Psoas muscle (tissue), 8 donors: ENCODE results near the gene KLHL33. TPM values are rescaled to one million over a fixed set of nuclear protein-coding genes. Genes with fewer than 3 reads are reported as not detected.

ENCODE experiments used
- ATAC-seq, 4 donors: fragments of 200-7000 bp; cut with Tn5 transposase; one replicate each; pipeline ENCODE4 v1.9.1; 2020; ENCODE audit warnings: moderate library complexity in 3 of 4, mild to moderate bottlenecking in 2 of 4
- DNase-seq, 2 donors: peaks; one replicate each; pipeline ENCODE4 v3.0.0-alpha.2; 2020
- H3K27ac ChIP-seq: fragments of 200-600 bp; one replicate; pipeline ENCODE4 v1.8.0; 2022
- H3K27me3 ChIP-seq, 3 donors: fragments of 200-600 bp in 1 of 3; one replicate each; pipeline versions ENCODE4 v1.6.1 to v1.8.0; 2013 to 2022; ENCODE audit warnings: low read length in 2 of 3, mild to moderate bottlenecking in 2 of 3, moderate library complexity in 1 of 3; ENCODE audit not compliant: insufficient read depth in 3 of 3
- H3K36me3 ChIP-seq, 2 donors: fragments of 200-600 bp in 1 of 2; one replicate each; pipeline versions ENCODE4 v1.6.1 to v1.8.0; 2013 to 2022; ENCODE audit warnings: low read depth in 1 of 2, mild to moderate bottlenecking in 1 of 2, moderate library complexity in 1 of 2; ENCODE audit not compliant: insufficient read depth in 1 of 2
- H3K4me1 ChIP-seq: fragments of 200-600 bp; one replicate; pipeline ENCODE4 v1.8.0; 2022
- H3K4me3 ChIP-seq: fragments of 200-600 bp; one replicate; pipeline ENCODE4 v1.8.0; 2022; ENCODE audit warnings: mild to moderate bottlenecking
- H3K9me3 ChIP-seq: fragments of 200-600 bp; one replicate; pipeline ENCODE4 v1.8.0; 2022
- CTCF ChIP-seq: fragments of 200-600 bp; IDR thresholded peaks from one replicate; pipeline ENCODE4 v1.8.0; 2022; ENCODE audit warnings: antibody characterized with exemption
- WGBS, 3 donors: extraction: QIAGEN DNeasy Blood & Tissue Kit; methylation state at CpG; one replicate each; pipeline versions ENCODE4 v1.1.6 to v1.1.7; 2013; 5-methylcytosine and 5-hydroxymethylcytosine counted together
- intact Hi-C, 2 donors: fragments of 100-400 bp; cut with DNase I; formaldehyde crosslinking; loops; one replicate each; pipeline versions ENCODE4 v1.11.0 to v1.14.2; 2022
- polyA plus RNA-seq, 3 donors: library from polyadenylated mRNA; stranded (reverse); fragments of 200-250 nt; gene quantifications; one replicate each; pipeline ENCODE4 v1.2.3, GENCODE V29; 2013
- total RNA-seq, 4 donors: library from RNA; stranded (reverse); fragmentation: NEBNext Ultra II Directional in 2 of 4; extraction: Animal tissue kit (Norgen Biotek cat#: 25700) in 2 of 4; gene quantifications; one replicate each; pipeline versions ENCODE4 v1.2.1 to v1.2.4, GENCODE V29; 2021 to 2023
- donor health status: healthy with polysubstance abuse.
- donor health status: DM: no; HTN: no; CAD: no; lungs with moderate emphysema.
- donor health status: Bipolar disorder and iron deficiency.
- donor health status: healthy.
- donor health status: DM: yes; HTN: yes; CAD: no.
- donor health status: DM: no; HTN: no; CAD: no.
- donor health status: DM: no; HTN: no; CAD: no.
- donor health status: DM: yes; HTN: yes; CAD: no.

KLHL33 gene
- total and polyA plus RNA-seq, 7 donors: 0.30 to 19.5 (median 2.8) TPM

- H3K36me3 ChIP-seq: peaks cover 0 to 31% of the 10 kb centered on the region in 2 donors
- DNase-seq (no peak), ATAC-seq (no peak)
- H3K9me3 ChIP-seq: no peaks in the 10 kb centered on the region
- no peak overlapping the region for H3K27ac ChIP-seq
- WGBS, 3 donors: 18 to 33% (median 27%) methylated on average over 5 of the region's 5 CpGs
- TF ChIP-seq CTCF: no peak
- no peak overlapping the region for H3K4me3 ChIP-seq
- intact Hi-C loops: no loop called here
- H3K4me1 ChIP-seq: peaks cover 19% of the 10 kb centered on the region
- no peaks in the 10 kb centered on the region for H3K27me3 ChIP-seq
These were observed 7.2 kb downstream of the KLHL33 start for GRCh38 chr14:20428802-20429201.

DNA sequence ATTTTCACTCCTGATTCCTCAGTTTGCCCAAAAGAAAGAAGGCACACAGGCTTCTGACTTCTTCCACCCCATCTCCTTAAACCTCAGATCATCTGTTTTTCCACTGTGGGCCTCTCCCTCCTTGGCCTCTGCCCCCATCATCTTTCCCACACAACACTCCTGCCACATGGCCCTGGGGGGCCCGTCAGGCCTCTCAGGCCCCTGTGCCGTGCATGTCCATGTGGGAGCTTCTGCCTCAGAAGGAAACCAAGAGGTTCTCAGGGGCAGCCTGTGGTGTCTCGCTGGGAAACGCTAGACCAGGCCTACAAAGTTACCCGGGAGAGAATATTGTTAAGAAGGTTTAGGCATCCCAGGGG is 8.0 kb downstream of the KLHL33 start:
- ATAC-seq (no peak), DNase-seq (no peak)
- 75 to 81% (median 81%) methylated on average over 5 of the region's 5 CpGs for WGBS, 3 donors
- Histone ChIP-seq H3K27me3 (no peaks in the 10 kb centered on the region), H3K36me3 (peaks cover 0 to 40% of the 10 kb centered on the region in 2 donors), H3K4me3 (no peak overlapping the region), H3K9me3 (no peaks in the 10 kb centered on the region), H3K27ac (peak overlapping the region; percentile 53), H3K4me1 (peaks cover 15% of the 10 kb centered on the region)
- no peak for TF ChIP-seq CTCF
- intact Hi-C loops: no loop called here

- 77 to 85% (median 80%) methylated on average over 5 of the region's 5 CpGs for WGBS, 3 donors
- intact Hi-C loops: no loop called here
- H3K9me3 ChIP-seq: no peaks in the 10 kb centered on the region
- H3K4me1 ChIP-seq: peaks cover 15% of the 10 kb centered on the region
- no peak for TF ChIP-seq CTCF
- no peak for DNase-seq
- H3K27ac ChIP-seq: peak overlapping the region; percentile 53
- ATAC-seq: peak in 2 of 4 donors; percentile 40 to 48
- H3K36me3 ChIP-seq: peaks cover 0 to 44% of the 10 kb centered on the region in 2 donors
- no peaks in the 10 kb centered on the region for H3K27me3 ChIP-seq
- no peak overlapping the region for H3K4me3 ChIP-seq
These were observed 8.5 kb downstream of the KLHL33 start for GRCh38 chr14:20427231-20428009.

DNA sequence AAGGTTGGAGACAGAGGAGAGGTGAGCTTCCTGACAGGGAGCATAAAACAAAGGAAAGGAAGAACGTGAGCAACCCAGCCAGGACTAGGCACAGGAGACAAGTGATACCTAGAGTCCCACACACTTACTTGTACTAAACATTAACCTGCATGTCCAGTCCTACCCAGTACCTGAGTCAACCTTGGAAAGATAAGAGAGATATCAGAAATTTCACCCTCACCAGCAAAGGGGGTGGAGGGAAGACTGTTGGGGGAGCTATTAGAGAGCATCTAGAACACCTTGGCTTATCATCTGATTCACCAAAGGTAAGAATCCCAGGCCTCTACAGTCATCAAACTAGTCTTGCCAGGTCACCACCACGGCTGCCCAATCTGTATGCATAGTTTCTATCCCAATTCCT is 11.1 kb downstream of the KLHL33 start:
- WGBS, 3 donors: 26 to 61% (median 33%) methylated on average over 2 of the region's 2 CpGs
- no peak overlapping the region for H3K4me3 ChIP-seq
- H3K4me1 ChIP-seq: no peaks in the 10 kb centered on the region
- no peak overlapping the region for H3K27ac ChIP-seq
- H3K9me3 ChIP-seq: no peaks in the 10 kb centered on the region
- H3K36me3 ChIP-seq: peaks cover 0 to 40% of the 10 kb centered on the region in 2 donors
- ATAC-seq (no peak), DNase-seq (no peak)
- TF ChIP-seq CTCF: no peak
- no peaks in the 10 kb centered on the region for H3K27me3 ChIP-seq
- intact Hi-C loops: no loop called here

GRCh38 chr14:20422886-20423285 is 13.1 kb downstream of the KLHL33 start:
- no peak overlapping the region for H3K27ac ChIP-seq
- intact Hi-C loops: no loop called here
- TF ChIP-seq CTCF: no peak
- DNase-seq (no peak), ATAC-seq (no peak)
- H3K4me1 ChIP-seq: no peaks in the 10 kb centered on the region
- H3K36me3 ChIP-seq: peaks cover 0 to 38% of the 10 kb centered on the region in 2 donors
- 39 to 62% (median 61%) methylated on average over 2 of the region's 2 CpGs for WGBS, 3 donors
- no peaks in the 10 kb centered on the region for H3K9me3 ChIP-seq
- H3K4me3 ChIP-seq: no peak overlapping the region
- H3K27me3 ChIP-seq: no peaks in the 10 kb centered on the region
